HG02885 (cell line): ENCODE measurements around the gene AXIN2.
"Not testable (repeated sequence)": the region's sequence is repeated elsewhere in the genome, so short reads cannot be mapped to it uniquely, and the experiment has no call there.

Experiments
- ATAC-seq: cut with Tn5 transposase; IDR thresholded peaks from one replicate; pipeline ENCODE4 v1.9.1; 2021; ENCODE audit warnings: mild to moderate bottlenecking; ENCODE audit not compliant: unreplicated experiment, poor library complexity

AXIN2 gene

DNA sequence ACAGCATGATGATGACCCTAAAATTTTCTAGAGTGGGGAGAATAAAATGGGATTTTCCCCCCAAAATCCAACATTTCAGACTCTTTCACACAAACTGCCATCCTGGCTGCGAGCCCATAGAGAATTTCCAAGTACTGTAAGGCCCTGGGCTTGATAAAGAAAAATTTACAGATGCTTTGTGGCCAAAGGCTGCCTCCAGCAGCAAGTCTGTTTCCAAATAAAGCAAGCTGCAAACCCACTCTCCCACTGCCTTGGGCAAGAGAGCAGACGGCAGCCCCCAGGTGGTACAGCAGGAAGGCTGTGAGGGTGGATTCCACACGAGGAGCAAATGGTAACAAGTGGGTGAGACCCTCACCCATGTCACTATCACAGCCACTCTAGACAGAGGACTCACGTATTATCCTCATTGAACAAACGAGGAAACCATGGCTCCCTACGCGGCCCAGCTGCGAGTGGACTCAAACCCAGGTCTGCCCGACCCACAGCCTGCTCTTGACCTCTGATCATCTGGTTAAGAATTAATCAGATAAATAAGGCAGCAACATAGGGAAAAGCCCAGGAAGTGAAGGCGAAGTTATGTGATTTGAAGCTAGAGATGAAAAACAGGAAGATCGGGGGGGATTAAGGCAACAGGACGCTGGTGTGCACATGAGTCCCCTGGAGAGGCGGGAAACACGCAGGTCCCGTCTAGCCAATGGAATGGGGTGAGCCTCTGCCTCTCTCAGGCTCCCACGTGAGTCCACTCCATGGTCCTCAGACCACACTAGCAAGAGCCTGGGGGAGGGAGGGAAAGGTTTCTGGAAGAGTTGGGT lies 37.4 kb downstream of the AXIN2 start:
- no peak for ATAC-seq

DNA sequence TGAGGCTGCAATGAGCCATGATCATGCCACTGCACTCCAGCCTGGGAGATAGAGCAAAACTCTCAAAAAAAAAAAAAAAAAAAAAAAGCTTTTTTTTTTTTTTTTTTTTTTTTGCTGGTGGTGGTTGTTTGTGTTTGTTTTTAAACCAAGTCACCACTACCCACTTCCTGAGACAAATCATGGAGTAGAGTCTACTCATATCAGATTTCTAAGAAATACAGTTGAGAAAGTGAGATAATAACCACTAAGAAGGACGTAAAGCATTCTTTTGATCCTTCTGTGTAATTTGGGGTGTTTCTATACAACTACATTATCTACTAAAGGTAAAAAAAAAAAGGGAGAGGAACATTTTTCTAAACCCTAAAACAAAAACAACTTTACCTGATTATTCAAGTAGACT lies 38.0 kb downstream of the AXIN2 start:
- no peak for ATAC-seq

DNA sequence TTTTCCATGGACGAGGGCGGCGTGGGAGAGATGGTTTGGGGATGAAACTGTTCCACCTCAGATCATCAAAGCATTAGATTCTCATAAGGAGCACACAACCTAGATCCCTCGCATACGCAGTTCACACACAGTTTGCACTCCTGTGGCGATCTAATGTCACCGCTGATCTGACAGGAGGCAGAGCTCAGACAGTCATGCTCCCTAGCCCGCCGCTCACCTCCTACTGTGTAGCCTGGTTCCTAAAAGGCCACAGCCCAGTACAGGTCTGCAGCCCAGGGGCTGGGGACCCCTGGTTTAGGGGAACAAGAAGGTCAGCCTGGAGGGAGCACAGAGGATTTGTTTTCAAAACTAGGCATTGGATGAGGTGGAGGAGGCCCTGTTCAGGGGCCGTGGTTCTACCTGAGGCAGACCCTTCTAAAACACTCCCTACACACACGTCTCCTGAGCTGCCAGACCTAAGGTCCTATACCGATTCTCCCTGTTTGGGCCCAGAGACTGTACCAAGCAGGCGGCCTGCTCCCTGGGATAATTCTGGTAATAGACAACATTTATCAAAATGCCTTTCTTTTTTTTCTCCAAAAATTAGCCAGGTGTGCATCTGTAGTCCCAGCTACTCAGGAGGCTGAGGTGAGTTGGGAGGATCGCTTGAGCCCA lies 38.6 kb downstream of the AXIN2 start:
- no peak for ATAC-seq

DNA sequence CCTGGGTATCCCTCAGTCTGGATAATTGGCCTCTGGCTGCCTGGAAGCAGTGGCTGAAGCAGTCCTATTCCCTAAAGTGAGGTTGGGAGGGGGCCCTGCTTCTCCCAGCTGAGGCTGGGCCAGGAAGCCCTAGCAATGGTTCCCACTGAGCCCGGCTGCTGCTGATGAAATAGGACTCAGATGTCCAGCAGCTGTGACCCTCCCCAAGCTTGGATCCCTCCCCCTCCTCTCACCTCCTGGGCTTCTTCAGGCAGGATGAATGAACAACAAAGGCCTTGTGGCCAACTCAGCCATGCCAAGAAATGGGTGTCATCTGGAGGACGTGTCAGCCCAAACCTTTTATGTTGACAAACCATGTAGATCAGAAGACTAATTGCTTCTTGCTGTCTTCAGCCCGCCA lies 42.0 kb downstream of the AXIN2 start:
- ATAC-seq: no peak

DNA sequence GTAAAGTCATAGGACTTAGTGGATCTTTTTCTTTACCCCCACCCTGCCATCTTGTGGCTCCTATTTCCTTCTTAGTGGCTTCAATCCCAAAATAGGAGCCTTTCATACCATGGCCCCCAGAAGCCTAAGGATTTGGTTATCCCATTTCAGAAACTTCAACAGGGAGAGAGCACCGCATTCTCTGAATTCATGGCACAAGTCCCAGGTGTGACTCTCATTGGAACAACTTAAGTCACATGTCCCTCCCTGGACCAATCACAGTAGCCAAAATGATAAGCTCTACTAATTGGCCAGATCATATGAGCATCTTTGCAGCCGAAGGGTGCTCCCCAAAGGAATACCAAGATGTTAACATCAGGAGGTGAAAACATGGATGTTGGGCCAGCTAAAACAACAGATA lies 43.2 kb downstream of the AXIN2 start:
- ATAC-seq: no peak

DNA sequence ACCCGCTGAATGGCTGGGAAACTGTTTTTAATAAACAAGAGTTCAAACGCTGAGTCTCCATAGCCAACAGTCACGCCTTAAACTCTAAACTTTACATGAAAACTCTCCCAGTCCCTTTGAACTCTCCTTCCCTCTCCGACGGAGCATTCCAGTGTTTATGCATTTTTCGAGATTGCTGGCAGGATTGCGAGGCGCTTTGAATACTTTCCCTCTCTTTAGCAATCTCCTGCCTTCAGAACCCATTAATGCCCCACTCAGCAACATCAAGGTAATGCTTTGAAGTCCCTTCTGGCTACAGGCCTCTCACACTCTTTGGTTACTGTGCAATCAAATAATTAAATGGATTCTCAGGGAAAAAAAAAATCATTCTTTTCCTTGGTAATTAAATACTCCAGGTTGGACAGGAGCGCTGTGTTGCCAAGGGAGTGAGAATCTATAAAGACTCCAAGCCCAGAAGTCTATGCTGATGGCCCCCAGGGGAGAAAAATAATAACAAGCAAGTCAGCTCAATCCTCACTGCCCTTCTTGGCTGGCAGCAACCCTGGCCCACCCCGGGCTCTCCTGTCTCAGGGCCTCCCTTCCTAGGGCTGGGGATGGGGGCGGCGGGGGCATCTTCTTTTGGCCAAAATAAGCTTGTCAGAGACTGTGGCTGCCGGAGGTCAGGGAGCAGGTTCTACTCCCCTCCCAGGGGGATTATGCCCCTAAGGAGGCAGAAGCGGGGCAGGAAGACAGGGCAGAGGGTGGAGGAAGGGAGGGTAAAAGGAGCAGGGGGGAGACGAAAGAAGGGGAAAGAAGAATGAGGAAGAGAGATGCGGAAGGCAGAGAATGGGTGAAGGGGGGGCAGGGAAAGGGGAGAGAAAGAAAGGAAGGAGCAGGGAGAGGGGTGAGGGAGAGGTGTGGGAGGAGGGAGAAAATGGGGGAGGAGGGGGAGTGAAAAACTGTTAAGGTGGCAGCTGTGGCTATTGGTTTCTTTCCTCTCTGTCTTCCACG lies 45.2 kb downstream of the AXIN2 start:
- no peak for ATAC-seq

DNA sequence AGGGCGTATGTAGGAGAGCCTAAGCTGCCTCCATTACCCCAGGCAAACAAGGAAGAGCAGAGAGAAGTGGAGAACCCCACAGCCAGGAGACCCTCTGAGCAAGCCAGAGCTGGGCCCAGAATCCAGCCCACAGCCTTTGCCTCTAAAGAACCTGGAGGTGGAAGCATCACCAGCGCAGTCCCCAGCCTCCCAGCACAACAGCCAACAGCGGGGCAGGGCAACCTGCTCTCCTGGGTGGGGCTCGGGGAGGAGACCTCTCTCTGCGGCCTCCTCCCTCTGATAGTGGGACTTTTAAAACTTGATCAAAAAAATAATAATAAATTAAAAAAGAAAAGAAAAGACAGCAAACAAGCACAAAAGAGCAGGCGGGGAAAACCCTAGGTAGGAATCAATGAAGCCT lies 45.9 kb downstream of the AXIN2 start:
- ATAC-seq: no peak

DNA sequence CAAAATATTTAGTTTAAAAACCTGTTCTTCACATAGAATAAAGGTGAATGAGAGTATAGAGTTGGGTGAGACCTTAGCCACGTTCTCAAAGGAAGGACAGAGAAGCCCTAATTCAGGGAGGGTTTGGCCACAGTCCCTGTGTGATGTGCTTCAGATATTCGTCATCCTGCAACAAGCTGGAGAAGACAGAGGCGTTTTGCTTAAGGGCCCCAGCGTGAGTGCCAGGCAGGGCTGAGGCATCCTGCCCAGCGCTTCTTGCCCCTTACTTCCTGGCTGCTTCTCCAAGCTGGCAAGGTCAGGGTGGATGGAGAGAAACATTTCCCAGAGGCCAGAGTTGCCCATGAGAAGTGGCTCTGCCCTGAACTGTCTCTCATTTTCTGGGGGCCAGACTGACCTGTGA lies 46.9 kb downstream of the AXIN2 start:
- ATAC-seq: no peak

DNA sequence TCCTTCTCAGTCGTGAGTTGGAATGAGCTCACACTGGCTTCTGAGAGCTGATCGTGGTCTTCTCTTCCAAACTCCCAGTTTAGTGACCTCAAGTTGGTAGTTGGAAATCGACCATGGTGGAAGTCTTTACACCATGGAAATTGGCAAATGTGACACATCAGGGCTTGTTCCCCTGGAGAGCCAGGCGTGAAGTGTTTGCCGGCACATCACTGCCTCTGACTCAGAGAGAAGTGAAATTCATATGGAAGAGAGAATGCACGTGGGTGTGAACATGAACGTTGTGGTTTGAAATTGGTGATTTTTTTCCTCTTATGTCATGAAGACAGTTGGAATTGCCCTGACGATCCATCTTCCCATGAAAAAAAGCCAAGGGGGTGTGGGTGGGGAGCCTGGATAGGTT lies 47.4 kb downstream of the AXIN2 start:
- ATAC-seq: no peak

DNA sequence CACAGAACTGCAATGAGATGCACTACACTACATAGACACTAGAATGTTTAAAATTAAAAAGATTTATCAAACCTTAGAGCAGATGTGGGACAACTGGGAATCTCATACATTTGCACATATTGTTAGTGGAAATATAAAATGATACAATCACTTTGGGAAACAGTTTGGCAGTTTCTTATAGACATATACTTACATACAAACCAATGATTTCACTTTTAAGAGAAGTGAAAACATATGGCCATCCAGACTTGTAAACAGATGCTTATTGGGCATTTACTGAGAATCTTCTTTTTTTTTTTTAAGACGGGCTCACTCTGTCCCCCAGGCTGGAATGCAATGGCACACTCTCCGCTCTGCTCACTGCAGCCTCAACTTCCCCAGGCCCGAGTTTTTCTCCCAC lies 50.1 kb downstream of the AXIN2 start:
- no peak for ATAC-seq

DNA sequence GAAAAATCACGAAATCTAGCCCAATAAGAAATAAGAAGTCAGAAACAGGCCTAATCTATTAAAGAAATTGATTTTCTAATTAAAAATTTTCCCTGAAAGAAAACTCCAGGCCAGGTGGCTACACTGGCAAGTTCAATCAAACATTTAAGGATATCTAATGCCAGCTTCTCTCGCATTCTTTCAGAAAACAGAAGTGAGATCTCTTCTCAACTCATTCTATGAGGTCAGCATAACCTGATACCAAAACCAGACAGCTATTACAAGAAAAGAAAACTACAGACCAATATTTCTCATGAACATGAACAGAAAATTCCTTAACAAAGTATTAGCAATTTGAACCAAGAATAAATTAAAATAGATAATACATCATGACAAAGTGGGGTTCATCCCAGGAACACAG lies 52.4 kb downstream of the AXIN2 start:
- ATAC-seq: no peak

DNA sequence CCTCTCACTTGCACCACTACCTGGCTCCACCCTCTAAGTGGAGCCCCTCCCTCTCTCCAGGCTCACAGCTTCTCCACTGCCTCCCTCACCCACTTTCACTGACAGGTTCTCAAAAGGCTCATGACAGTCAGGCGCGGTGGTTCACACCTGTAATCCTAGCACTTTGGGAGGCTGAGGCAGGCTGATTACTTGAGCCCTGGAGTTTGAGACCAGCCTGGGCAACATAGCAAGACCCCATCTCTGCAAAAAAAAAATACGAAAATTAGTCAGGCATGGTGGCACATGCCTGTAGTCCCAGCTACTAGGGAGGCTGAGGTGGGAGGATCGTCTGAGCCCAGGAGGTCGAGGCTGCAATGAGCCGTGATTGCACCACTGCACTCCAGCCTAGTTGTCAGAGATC lies 56.8 kb downstream of the AXIN2 start:
- ATAC-seq: not testable (repeated sequence)

DNA sequence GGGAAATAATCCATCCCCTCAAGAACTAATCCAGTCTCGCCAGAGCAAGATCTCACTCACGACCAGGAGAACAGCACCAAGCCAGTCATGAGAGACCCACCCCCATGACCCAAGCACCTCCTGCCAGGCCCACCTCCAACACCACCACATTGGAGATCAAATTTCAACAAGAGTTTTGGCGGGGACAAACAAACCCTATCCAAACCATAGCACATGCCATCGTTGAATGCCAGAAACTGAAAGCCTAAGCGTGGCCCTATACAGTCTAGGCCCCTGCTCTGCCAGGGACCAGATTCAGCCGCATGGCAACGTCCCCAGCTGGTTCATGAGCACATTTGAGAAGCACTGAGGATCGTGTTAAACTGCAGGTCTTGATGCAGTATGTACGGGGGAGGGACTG lies 57.3 kb downstream of the AXIN2 start:
- ATAC-seq: no peak

DNA sequence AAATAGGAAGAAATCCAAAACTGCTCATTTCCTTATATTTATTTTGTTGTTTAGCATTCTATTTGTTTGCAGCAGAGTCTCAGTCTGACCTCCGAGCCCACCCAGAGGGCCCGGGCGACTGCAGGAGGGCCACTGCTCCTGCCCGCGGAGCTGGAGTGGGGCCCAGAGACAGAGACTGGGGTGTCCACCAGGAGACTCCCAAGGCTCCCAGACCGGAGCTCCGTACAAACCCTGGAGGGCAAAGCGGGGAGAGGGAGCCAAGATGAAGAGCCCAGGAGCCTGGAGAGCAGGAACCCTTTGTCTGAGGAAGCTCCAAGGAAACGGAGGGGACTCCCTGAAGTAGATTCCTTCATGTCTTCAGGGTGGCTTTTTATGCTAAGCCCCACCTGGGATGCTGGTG lies 57.9 kb downstream of the AXIN2 start:
- ATAC-seq: no peak

DNA sequence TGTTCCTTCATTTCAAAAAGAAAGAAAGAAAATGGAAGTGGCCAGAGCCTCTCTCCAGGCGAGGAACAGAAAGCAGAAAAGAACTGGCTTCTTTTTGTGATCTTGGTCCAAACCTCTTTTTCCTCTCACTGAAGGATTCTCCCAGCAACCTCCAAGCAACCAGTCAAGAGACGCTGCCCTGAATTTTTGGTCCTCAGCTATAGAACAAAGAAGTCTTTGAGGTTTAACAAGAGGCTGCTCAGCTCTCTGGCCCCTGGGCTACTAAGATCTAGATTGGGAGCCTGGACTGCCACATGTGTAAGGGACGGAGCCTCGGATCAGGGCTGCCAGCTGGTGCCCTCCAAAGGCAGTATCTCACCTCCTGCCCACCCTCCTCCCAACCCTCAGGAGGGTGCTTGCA lies 62.6 kb downstream of the AXIN2 start:
- no peak for ATAC-seq

DNA sequence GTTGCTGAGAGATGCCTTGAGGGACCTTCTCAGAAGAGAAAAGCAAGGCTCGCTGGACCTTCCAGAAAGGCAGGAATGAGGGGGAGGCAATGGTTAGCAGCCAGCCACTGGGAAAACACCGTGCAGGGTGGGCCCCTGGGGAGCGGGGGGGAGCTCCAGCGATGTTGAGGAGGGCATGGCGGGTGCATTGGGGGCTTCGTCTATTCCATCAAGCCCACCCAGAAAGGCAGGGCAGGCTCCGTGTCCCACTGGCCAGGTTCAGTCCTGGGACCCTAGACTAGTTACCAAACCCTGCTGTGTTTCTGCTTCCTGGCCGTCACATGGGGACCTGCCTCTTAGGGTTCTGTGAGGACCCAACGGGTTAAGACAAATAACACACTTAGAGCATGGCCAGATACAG lies 64.6 kb downstream of the AXIN2 start:
- no peak for ATAC-seq

DNA sequence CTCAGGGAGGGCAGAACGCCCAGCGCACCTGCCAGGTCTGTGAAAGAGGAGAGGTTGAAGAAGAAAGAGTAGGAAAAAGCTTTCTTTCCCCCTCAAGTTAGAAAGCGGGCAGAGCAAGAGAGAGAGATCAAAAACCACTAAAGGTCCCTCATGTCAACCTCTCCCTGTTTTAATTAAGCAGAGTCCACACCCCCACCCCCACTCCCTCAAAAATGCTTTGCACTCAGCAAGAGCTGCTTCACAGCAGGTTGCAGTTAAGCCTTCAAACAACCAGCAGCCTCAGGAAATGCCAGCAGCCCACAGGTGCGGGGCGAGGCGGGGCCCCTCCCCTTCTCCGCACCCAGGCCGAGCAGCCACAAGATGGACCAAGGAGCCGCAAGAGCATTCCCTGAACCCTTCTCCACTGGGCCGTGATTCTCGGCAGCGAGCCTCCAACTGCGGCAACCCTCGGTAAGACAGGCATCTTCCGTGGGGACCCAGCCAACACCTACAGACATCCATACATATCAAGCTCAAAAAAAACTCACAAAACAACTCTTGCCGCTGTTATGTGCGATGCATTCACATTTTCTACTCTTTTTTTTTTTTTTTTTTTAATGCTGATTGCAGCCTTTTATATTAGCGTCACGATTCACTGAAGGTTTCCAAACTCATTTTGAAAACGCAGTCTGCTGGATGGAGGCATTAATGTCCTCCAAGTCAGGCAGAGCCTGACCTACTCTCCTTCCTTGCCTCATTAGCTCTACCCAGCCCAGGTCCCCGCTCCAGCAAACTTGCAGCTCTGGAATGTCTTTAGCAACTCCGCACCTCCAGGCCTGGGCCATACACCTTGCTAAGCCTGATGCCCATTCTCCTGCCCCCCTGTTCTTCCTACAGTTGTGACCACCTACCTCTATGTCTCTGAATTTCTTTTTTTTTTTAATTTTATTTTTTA lies 66.1 kb downstream of the AXIN2 start:
- no peak for ATAC-seq

DNA sequence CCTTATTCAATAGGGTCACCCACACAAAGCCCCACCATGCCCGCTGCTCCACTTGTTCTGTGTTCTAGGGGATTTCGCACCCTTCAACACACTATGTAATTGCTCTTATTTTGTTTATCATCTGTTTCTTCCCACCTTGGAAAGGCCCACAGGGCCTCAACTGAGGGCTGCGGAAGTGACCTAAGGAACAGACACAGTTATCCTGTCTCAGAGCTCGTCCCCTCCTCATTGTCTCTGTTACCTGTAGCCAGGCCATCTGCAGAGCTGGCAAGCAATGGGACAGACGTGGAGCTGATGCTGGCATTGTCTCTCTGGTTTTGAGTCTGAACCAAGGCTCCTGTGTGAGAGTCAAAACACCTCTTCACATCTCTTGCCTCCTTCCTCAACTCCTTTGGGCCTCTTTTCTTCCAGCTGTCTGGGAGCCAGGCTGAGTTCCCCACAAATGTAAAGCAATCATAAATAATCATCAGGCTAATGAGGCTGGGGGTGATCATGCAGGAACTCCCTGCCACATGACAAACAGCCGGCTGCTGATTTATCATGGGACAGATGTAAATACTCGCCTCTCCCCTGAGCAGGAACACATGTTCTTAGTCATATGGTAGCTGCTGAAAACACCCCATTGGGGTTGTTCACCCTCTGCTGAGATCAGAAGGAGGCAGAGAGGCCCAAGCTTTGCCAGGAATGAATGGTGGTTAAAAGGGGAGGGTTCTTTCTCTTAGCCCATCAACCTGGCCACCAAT lies 71.9 kb downstream of the AXIN2 start:
- ATAC-seq: no peak

DNA sequence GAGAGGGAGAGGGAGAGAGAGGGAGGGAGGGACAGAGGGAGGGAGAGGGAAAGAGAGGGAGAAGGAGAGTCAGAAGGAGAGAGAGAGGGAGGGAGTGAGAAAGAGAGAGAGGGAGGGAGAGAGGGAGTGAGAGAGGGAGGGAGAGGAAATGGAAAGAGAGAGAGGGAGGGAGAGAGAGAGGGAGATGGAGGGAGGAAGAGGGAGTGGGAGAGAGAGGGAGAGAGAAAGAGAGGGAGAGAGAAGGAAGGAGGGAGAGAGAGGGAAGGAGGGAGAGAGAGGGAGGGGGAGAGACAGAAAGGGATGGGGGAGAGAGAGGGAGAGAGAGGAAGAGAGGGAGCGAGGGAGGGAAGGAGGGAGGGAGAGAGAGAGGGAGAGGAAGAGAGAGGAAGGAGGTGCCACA lies 72.8 kb downstream of the AXIN2 start:
- ATAC-seq: no peak
